Measurements from ENCODE around the gene TSPYL4.

The TSPYL4 gene

DNA sequence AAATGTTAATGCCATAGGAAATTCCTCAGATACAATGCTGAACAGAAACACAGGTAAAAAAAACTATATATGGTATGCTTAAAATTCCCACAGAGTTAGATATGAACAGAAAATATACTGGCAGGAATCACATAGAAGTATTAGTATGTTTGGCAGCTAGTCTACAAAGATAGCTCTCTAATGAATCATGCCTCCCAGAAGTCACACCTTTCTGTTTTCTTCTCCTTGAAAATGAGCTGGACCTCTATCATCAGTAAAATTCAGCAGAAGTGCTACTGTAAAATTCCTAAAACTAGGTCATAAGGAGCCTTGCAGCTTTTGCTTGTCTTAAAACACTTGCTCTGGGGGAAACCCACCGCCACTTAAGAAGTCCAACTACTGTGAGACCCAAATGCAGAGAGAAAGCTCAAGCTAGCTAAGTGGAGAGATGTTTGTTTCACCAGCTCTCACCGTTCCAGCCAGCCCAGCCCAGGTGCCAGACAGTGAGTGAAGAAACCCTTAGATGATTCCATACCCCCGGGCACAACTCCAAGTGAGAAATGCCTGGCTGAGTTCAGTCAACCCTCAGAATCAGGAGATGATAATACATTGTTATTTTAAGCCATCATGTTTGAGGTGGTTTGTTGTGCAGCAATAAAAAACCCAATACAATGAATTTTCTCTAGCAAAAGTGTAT is 43.0 kb downstream of the TSPYL4 start:
- TF ChIP-seq, protein P1, sequence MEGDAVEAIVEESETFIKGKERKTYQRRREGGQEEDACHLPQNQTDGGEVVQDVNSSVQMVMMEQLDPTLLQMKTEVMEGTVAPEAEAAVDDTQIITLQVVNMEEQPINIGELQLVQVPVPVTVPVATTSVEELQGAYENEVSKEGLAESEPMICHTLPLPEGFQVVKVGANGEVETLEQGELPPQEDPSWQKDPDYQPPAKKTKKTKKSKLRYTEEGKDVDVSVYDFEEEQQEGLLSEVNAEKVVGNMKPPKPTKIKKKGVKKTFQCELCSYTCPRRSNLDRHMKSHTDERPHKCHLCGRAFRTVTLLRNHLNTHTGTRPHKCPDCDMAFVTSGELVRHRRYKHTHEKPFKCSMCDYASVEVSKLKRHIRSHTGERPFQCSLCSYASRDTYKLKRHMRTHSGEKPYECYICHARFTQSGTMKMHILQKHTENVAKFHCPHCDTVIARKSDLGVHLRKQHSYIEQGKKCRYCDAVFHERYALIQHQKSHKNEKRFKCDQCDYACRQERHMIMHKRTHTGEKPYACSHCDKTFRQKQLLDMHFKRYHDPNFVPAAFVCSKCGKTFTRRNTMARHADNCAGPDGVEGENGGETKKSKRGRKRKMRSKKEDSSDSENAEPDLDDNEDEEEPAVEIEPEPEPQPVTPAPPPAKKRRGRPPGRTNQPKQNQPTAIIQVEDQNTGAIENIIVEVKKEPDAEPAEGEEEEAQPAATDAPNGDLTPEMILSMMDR (IDR thresholded peaks at IDR 0.05; ENCODE audit: low read depth, low read length): no peak
- DNase-seq (ENCODE audit: extremely low read depth, low read depth): no peak

DNA sequence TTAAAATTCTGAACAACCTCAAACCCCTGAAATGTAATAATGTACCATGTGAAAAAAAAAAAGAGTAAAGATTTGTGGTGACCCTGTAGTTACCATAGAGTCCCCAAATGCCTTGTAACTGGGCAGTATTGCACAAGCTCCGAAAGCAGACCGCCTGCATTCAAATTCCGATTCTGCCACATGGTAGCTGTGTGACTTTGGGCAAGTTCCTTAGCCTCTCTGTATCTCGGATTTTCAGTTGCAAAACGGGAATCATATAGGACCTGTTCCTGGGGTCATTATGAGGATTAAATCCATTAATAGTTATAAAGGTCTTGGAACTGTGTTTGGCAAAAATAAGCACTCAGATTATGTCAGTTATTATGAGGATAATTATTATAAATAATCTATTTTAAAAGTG is 43.6 kb downstream of the TSPYL4 start:
- DNase-seq (ENCODE audit: extremely low read depth, low read depth): no peak
- TF ChIP-seq, protein P1 (IDR thresholded peaks at IDR 0.05; ENCODE audit: low read depth, low read length): no peak

DNA sequence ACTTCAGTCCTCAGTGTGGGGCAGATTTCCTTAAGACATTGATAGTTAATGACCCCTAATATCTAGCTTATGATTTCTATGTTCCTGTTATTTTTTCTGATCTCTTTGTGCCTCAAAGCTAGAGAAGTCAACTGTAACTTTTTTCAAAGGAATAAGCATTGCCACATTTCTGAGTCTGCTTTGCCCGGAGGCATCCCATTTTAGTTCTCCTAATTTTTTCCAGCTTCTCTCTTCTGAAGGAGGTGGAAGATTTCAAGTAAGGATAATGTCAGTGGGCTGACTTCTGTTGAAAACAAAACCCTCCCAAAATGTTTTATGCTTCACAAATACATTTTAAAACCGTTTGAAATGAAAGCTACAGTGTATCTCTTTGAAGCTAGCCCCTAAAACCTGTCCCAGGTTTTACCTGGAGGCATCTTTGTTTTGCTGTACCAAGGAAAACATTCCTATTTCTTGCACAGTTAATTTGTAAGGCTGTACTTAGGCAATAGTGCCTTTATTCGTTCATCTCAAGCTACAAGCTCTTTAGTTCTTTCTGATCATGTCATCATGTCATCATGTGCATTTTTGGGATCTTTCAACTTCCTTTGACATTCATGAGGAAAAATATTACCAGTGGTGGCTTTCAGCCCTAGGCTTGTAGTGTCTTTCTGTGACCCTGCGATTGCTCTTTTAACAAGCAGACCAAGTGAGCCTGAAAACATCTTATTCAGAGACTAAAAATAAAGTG is 45.7 kb downstream of the TSPYL4 start:
- DNase-seq (ENCODE audit: extremely low read depth, low read depth): no peak
- TF ChIP-seq, protein P1 (IDR thresholded peaks at IDR 0.05; ENCODE audit: low read depth, low read length): no peak

DNA sequence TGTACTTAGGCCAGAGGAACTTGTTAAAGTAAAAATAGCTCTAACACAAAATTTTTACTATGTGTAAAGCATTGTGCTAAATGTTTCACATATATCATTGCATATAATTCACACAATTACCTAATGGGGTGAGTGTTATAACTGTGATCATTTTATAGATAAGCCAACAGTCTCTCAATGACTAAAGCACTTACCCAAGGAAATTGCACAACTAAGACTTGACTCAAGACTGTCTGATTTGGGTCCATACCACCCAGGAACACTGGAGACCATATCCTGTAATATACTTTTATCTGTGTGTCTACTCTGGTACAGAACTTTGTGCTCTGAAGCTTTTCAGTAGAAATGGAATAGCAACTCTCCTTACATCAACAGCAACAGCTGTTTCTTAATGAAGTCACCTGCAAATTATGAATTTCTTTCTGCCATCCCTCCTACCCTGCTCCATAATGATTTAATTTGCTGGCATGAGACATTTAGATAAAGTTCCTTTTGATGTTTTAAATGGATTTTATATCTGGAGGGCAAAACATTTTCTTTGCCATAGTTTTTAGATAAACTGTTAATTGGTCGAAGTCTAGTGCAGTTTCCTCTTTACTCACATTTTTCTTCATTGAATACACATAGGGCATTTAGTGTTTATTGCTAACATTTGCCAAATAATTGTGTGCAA is 47.5 kb downstream of the TSPYL4 start:
- TF ChIP-seq, protein P1 (IDR thresholded peaks at IDR 0.05; ENCODE audit: low read depth, low read length): no peak
- no peak for DNase-seq (ENCODE audit: extremely low read depth, low read depth)

DNA sequence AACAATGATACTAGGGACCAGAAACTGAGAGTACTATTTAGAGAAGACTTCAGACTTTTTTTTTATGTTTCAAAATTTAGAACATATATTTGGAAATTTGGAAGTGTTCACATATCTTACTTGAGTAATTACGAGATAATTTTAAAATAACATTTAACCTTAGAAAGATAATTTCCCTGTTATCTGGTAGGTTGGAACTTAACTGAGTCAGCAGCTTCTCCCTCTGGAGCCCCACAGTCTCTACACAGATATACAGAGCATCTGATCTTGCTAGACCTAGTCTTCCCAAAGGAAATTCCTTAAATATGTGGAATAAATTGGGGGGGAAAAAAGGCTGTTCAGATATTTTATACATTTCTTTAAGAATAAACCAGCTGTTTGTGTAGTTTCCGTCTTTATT is 48.6 kb downstream of the TSPYL4 start:
- no peak for DNase-seq (ENCODE audit: extremely low read depth, low read depth)
- TF ChIP-seq, protein P1 (IDR thresholded peaks at IDR 0.05; ENCODE audit: low read depth, low read length): no peak

DNA sequence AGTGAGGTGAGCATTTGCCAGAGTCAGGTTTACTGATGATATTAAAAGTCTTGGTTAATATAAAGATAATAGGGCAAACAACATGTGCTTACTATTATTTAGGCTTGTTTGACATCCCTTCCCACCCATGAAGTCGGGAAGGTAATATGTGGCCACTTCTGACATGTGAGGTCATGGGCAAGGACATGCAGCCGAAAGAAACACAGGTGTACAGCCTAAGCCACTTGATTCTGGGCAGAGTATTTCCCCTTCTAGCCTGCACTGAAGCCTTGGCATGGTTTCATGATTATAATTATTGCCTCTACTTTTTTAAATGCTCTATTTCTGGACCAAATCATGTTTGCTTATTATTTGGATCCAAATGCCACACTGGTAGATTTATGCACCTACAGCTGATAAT is 52.3 kb downstream of the TSPYL4 start:
- no peak for DNase-seq (ENCODE audit: extremely low read depth, low read depth)
- TF ChIP-seq, protein P1 (IDR thresholded peaks at IDR 0.05; ENCODE audit: low read depth, low read length): no peak

Measured in AG09319 (cell line).